Common myeloid progenitor, CD34-positive (primary cell): ENCODE data around the gene LAPTM5.

Source experiments
- CTCF ChIA-PET: fragments of 350-600 bp; sonication (Branson Sonifier 250); formaldehyde crosslinking; loops from one replicate; lab custom pipeline; 2021; ENCODE audit warnings: antibody characterized with exemption; lab: Charles Lee
- POLR2A ChIA-PET: fragments of 350-600 bp; sonication (Branson Sonifier 250); formaldehyde crosslinking; loops from one replicate; lab custom pipeline; 2021; ENCODE audit warnings: antibody characterized with exemption; lab: Charles Lee
- DNase-seq, 3 donors: peaks; one replicate each; pipeline versions ENCODE4 v3.0.0 to v3.0.0-alpha.2; 2013
- H3K27ac ChIP-seq, 2 experiments: 1 replicate in 1 of 2; 2 replicates in 1 of 2; pipeline ENCODE4 v1.7.0; 2013; ENCODE audit warnings: inconsistent platforms in 2 of 2, low read length in 2 of 2, mild to moderate bottlenecking in 2 of 2, low read depth in 1 of 2, moderate library complexity in 1 of 2; ENCODE audit not compliant: severe bottlenecking in 2 of 2, insufficient read depth in 1 of 2, poor library complexity in 1 of 2
- H3K27me3 ChIP-seq, 5 experiments: replicated peaks in 2 of 5; 1 replicate in 3 of 5; 2 replicates in 2 of 5; pipeline versions ENCODE4 v1.6.1 to v1.7.0; 2013; ENCODE audit warnings: low read length in 4 of 5, mild to moderate bottlenecking in 2 of 5, moderate library complexity in 2 of 5, inconsistent platforms in 1 of 5; ENCODE audit not compliant: insufficient read depth in 5 of 5, control insufficient read depth in 4 of 5
- H3K36me3 ChIP-seq, 4 experiments: 1 replicate in 2 of 4; 2 replicates in 2 of 4; pipeline versions ENCODE4 v1.6.1 to v1.7.0; 2013; ENCODE audit warnings: low read length in 3 of 4, control low read depth in 1 of 4, mild to moderate bottlenecking in 1 of 4; ENCODE audit not compliant: control insufficient read depth in 4 of 4, insufficient read depth in 4 of 4
- H3K4me1 ChIP-seq, 4 experiments: 1 replicate in 3 of 4; 2 replicates in 1 of 4; pipeline versions ENCODE4 v1.6.1 to v1.7.1; 2013; ENCODE audit warnings: low read length in 3 of 4, mild to moderate bottlenecking in 3 of 4, control low read depth in 1 of 4, inconsistent platforms in 1 of 4, moderate library complexity in 1 of 4; ENCODE audit not compliant: control insufficient read depth in 4 of 4, insufficient read depth in 4 of 4; ENCODE audit errors: control extremely low read depth in 1 of 4
- H3K4me3 ChIP-seq, 7 experiments: 1 replicate in 4 of 7; 2 replicates in 3 of 7; pipeline versions ENCODE4 v1.5.1 to v1.7.0; 2013; ENCODE audit warnings: mild to moderate bottlenecking in 7 of 7, low read length in 6 of 7, moderate library complexity in 6 of 7, inconsistent platforms in 2 of 7, low read depth in 2 of 7, control low read depth in 1 of 7; ENCODE audit not compliant: insufficient read depth in 4 of 7, control insufficient read depth in 1 of 7; ENCODE audit errors: extremely low read depth in 1 of 7
- H3K9me3 ChIP-seq, 5 experiments: 1 replicate in 4 of 5; 2 replicates in 1 of 5; pipeline versions ENCODE4 v1.6.1 to v1.7.1; 2013; ENCODE audit warnings: low read length in 4 of 5, mild to moderate bottlenecking in 2 of 5, inconsistent platforms in 1 of 5, low read depth in 1 of 5, moderate library complexity in 1 of 5; ENCODE audit not compliant: control insufficient read depth in 4 of 5, insufficient read depth in 2 of 5; ENCODE audit errors: control extremely low read depth in 1 of 5
- WGBS: methylation state at CpG from one replicate; pipeline ENCODE4 v1.1.5; 2013; ENCODE audit not compliant: insufficient coverage; 5-methylcytosine and 5-hydroxymethylcytosine counted together

LAPTM5 gene

DNA sequence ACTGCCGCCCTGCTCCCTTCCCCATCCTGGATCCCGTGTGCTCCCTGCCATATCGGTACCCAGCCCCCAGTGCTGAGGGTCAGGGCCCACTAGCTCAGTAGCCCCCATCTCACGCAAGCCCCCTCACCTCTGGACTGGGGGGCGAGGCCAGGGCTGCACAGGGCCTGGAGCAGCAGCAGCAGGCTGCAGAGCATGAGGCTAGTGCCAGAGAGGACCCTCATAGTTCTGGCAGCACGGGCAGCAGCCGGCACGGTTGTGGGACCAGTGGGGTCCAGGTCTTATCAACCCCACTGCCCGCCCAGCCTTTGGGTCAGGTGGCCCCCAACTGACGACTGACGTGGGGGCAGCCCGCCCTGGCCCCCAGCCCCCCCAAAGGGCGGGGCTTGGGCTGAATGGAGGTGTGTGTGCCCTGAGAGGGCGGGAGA is 34.2 kb downstream of the LAPTM5 start, which contains the start of gene MATN1:
TSS of gene MATN1 (minus strand) at position 255 of the 425 bp plus-strand sequence. CDS start at position 221, 34 bp downstream.
- POLR2A ChIA-PET, result no interaction called here
- WGBS, result 96% methylated on average over 11 of the region's 14 CpGs
- no peak within 1 kb of the TSS for H3K4me3 ChIP-seq

DNA sequence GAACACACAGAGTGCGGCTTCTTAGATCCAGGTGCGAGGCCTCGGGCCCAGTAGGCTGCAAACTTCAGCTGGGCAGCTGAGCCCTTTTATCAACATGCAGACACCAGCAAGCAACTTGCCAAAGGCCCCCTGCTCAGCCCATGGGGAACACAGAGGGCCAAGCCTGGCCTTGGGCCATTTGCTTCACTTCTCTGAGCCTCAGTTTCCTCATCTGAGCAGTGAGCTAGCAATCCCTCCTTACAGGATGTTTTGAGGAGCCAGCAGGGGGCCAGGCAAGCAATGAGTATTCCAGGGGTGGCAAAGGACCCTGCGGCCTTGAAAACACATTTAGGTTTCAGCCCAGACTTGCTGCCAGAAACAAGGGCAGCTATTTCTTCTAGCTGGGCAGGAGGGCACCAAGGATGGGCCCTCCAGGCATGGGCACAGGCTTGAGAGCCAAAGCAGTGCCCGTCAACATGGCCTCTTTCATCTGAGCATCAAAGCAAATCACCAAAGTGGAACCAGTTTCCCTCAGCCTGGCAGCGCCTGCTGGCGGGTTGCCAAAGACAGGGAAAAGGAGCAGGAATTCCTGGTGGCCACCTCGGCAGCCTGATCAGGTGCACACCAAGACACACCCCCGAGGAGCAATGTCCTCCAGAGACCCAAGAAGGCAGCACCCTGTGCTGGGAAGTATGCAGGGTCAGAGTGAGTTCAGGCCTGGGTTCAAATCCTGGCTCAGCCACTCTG is 35.6 kb downstream of the LAPTM5 start:
- WGBS, result 92% methylated on average over 9 of the region's 9 CpGs
- H3K4me3 ChIP-seq, result no peak overlapping the region
- DNase-seq, result no peak
- peaks cover 0 to 4% (median 0%) of the 10 kb centered on the region in 4 experiments for H3K36me3 ChIP-seq
- H3K27me3 ChIP-seq, result no peaks in the 10 kb centered on the region
- H3K4me1 ChIP-seq, result peaks cover 0 to 32% (median 16%) of the 10 kb centered on the region in 4 experiments
- ChIA-PET CTCF (interaction anchor here (0.9 to 11.0 kb wide), 9 partner anchors 8 to 204 kb away, joined by 3 to 356 read pairs (median 24); partner anchors contain the start of gene LAPTM5), POLR2A (interaction anchor here (1.2 kb wide), 1 partner anchor 58 kb away, joined by 4 read pairs; no protein-coding TSS in a partner anchor)
- no peaks in the 10 kb centered on the region for H3K9me3 ChIP-seq
- H3K27ac ChIP-seq, result no peak overlapping the region

More for the DNA sequence above, 34.2 kb downstream of the LAPTM5 start, which contains the start of gene MATN1:
- peaks cover 0 to 32% (median 16%) of the 10 kb centered on the region in 4 experiments for H3K4me1 ChIP-seq
- H3K27ac ChIP-seq, result no peak within 1 kb of the TSS
- peaks cover 0 to 4% (median 0%) of the 10 kb centered on the region in 4 experiments for H3K36me3 ChIP-seq
- no peaks in the 10 kb centered on the region for H3K27me3 ChIP-seq
- no peak for DNase-seq
- H3K9me3 ChIP-seq, result no peaks in the 10 kb centered on the region
- CTCF ChIA-PET, result interaction anchor here (0.8 to 11.0 kb wide), 7 partner anchors 7 to 190 kb away, joined by 3 to 356 read pairs (median 4); no protein-coding TSS in a partner anchor

DNA sequence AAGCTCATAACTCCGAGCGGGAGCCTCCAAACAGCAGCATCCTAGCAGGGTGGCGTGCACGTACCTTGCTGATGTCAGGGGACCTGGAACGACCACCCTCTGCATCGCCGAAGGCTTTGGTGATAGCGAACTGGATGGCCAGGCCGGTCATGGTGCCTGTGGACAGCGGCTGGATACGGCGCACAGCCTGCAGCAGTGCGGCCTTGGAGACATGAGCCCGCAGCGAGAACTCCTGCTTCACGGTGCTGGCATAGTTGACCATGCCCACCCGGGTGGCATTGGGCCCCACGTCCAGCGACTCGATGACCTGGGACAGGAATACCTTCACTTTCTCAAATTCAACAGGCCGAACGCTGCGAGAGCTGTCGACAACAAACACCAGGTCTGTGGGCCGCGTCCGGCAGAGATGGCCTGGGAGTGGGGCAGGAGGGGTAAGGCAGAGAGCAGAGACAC is 36.2 kb downstream of the LAPTM5 start:
- H3K4me1 ChIP-seq, result peaks cover 0 to 32% (median 16%) of the 10 kb centered on the region in 4 experiments
- H3K27ac ChIP-seq, result no peak overlapping the region
- no peak for DNase-seq
- H3K9me3 ChIP-seq, result no peaks in the 10 kb centered on the region
- no peak overlapping the region for H3K4me3 ChIP-seq
- ChIA-PET POLR2A (interaction anchor here (1.2 kb wide), 1 partner anchor 58 kb away, joined by 4 read pairs; no protein-coding TSS in a partner anchor), CTCF (interaction anchor here (0.8 to 11.0 kb wide), 13 partner anchors 9 to 208 kb away, joined by 3 to 356 read pairs (median 19); partner anchors contain the start of gene LAPTM5)
- 98% methylated on average over 27 of the region's 27 CpGs for WGBS
- no peaks in the 10 kb centered on the region for H3K27me3 ChIP-seq
- H3K36me3 ChIP-seq, result peaks cover 0 to 4% (median 0%) of the 10 kb centered on the region in 4 experiments

DNA sequence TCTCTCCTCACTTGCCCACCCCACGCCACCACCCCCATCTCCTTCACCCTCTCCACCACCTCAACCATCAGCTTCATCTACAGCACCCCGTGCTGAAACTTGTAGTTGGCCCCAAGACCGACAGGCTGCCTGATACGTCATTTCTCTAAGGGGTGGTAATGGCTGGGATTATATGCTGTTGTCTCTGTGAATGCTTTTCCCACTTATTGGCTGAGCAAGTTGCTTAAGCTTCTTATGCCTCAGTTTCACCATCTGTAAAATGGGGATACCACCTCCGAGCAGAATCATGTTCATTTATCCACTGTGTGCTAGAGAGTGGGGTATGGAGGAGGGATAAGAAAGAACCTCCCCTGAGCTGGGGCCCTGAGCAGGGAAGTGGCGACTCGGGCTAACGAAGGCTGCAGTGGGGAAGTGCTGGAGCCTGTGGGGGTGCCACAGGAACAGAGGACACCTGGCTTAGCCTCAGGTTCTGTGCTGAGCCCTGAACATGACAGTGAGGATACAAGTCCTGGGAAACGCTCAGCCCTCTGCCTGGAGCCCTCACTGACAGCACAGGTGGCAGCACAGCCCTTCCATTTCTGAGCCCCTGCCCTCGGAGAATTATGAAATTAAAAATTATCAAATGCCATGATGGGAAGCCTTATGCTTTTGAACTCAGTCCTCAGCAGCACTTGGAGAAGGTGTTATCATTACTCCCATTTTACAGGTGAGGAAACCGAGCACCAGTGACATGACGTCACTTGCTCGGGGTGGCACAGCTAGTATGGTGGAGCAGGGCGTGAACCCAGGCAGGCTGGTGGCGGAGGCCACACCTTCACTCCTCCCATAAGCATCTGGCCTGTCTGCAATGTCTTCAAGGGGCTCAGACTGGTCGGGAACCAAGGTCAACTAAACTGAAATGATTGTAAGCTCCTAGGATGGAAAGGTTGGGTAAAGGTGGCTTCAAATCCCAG is 37.0 kb downstream of the LAPTM5 start:
- 82% methylated on average over 9 of the region's 16 CpGs for WGBS
- H3K4me1 ChIP-seq, result peaks cover 0 to 32% (median 16%) of the 10 kb centered on the region in 4 experiments
- no peak for DNase-seq

DNA sequence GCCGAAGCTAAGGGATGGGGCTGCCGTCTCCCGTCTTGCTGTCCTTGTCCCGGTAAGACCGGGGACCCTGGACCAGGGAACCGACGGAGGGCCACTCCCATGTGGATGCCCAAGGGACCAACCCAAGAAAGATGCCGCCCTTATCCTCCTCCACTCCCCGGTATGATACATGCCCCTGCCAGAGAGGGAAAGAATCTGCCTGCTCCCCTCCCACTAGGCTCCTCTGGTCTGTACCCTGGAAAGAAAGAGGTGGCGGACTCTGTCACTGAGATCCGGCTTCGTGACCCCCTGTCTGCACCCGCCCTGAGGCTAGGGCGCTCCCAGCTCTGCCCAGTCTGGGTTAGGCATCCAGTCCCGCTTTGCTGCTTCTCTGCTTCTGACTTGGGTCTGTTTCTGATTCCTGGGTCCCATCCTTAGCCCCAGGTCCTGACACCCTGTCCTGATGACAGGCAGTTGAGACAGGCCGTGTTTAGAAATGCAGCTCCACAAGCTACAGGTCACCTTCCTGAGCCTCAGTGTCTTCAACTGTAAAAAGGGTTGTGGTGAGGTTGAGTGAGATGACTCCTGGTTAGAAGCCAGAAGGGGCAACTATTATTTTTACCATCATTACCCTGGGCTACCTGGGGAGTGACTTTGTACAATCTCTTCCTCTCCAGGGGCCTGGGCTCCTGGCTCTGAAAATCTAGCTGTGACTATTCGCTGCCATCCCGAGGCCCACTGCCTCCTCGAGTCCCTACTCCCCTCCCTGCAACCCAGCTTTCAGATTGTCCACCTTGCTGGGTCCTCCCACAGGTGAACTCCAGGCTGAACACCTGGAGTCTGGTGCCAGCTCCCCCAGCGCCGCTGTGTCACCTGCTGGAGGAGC is 37.9 kb downstream of the LAPTM5 start:
- H3K9me3 ChIP-seq, result peaks cover 0 to 10% (median 0%) of the 10 kb centered on the region in 5 experiments
- CTCF ChIA-PET, result interaction anchor here (1.0 to 11.0 kb wide), 28 partner anchors 10 to 214 kb away, joined by 3 to 356 read pairs (median 6); partner anchors contain the start of gene LAPTM5
- WGBS, result 33% methylated on average over 18 of the region's 21 CpGs
- DNase-seq, result no peak
- H3K4me3 ChIP-seq, result peak overlapping the region in 4 of 7 experiments; percentile 67 to 80 (median 70)
- peak overlapping the region in 1 of 2 experiments; percentile 93 for H3K27ac ChIP-seq
- H3K36me3 ChIP-seq, result peaks cover 0 to 2% (median 0%) of the 10 kb centered on the region in 4 experiments
- H3K4me1 ChIP-seq, result peaks cover 0 to 32% (median 16%) of the 10 kb centered on the region in 4 experiments
- POLR2A ChIA-PET, result interaction anchor here (1.0 to 2.2 kb wide), 7 partner anchors 13 to 194 kb away, joined by 3 to 14 read pairs (median 4); no protein-coding TSS in a partner anchor
- peaks cover 0 to 2% (median 0%) of the 10 kb centered on the region in 5 experiments for H3K27me3 ChIP-seq

More for the DNA sequence above, 37.0 kb downstream of the LAPTM5 start:
- no peak overlapping the region for H3K4me3 ChIP-seq
- H3K9me3 ChIP-seq, result peaks cover 0 to 2% (median 0%) of the 10 kb centered on the region in 5 experiments
- H3K27me3 ChIP-seq, result no peaks in the 10 kb centered on the region
- POLR2A ChIA-PET, result interaction anchor here (1.2 kb wide), 1 partner anchor 59 kb away, joined by 4 read pairs; no protein-coding TSS in a partner anchor
- CTCF ChIA-PET, result interaction anchor here (0.8 to 11.0 kb wide), 26 partner anchors 10 to 213 kb away, joined by 3 to 356 read pairs (median 6); partner anchors contain the start of gene LAPTM5
- no peak overlapping the region for H3K27ac ChIP-seq
- peaks cover 0 to 4% (median 0%) of the 10 kb centered on the region in 4 experiments for H3K36me3 ChIP-seq
